RKO (cell line): ENCODE data around the gene CSTA.

Source experiments
- DNase-seq: peaks from one replicate; pipeline ENCODE4 v3.0.0-alpha.2; 2016; ENCODE audit warnings: low spot score

The CSTA gene, protein sequence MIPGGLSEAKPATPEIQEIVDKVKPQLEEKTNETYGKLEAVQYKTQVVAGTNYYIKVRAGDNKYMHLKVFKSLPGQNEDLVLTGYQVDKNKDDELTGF

DNA sequence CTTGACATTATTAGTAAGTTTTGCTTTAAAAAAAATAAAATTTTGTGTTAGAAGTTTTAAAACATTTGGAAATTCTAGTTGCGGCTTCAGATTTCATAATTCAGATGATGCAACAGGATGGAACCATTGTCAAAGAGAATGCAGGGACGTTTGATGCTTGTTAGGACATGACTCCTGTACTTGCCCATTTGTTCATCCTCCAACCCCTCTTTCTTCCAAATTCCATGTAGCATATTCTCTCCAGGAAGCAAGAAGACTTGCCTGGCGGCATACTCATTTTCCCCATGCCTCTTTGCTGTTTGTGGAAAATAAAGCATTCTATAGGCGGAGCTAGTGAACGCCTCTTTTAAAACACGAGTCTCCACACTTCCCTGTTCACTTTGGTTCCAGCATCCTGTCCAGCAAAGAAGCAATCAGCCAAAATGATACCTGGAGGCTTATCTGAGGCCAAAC is at the start of gene CSTA:
CSTA (plus strand) TSS at position 378 of the 453 bp plus-strand sequence; CDS start at position 423, 45 bp downstream.
- DNase-seq = no peak

DNA sequence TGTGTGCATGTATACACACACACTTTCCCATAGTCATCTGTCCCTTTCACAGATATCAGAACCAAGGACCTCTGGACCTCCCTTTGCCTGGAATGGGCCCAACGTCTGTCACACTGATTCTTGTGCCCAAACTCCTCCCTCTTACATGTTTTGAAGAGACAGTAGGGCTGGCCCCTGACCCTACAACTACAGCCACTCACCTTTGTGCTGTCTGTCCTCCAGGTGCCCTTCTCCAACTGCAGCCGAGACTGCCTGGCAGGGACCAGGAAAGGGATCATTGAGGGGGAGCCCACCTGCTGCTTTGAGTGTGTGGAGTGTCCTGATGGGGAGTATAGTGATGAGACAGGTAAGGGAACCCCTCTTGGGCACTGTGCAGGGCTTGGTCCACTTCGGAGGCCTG is 43.2 kb upstream of the CSTA start:
- no peak for DNase-seq

DNA sequence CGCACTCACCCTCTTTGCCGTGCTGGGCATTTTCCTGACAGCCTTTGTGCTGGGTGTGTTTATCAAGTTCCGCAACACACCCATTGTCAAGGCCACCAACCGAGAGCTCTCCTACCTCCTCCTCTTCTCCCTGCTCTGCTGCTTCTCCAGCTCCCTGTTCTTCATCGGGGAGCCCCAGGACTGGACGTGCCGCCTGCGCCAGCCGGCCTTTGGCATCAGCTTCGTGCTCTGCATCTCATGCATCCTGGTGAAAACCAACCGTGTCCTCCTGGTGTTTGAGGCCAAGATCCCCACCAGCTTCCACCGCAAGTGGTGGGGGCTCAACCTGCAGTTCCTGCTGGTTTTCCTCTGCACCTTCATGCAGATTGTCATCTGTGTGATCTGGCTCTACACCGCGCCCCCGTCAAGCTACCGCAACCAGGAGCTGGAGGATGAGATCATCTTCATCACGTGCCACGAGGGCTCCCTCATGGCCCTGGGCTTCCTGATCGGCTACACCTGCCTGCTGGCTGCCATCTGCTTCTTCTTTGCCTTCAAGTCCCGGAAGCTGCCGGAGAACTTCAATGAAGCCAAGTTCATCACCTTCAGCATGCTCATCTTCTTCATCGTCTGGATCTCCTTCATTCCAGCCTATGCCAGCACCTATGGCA is 41.1 kb upstream of the CSTA start:
- DNase-seq = no peak

GRCh38 chr3:122284486-122284885 is 40.6 kb upstream of the CSTA start:
- no peak for DNase-seq

GRCh38 chr3:122294359-122294758 is 30.7 kb upstream of the CSTA start:
- DNase-seq = no peak

- no peak for DNase-seq
Measured at GRCh38 chr3:122295266-122296062, 29.6 kb upstream of the CSTA start.

- DNase-seq = no peak
Measured at GRCh38 chr3:122298239-122298638, 26.8 kb upstream of the CSTA start.

GRCh38 chr3:122299215-122299614 is 25.8 kb upstream of the CSTA start:
- no peak for DNase-seq

GRCh38 chr3:122299872-122300460 is 25.1 kb upstream of the CSTA start:
- peak; percentile 52 for DNase-seq

- no peak for DNase-seq
Measured at GRCh38 chr3:122301063-122301462, 24.0 kb upstream of the CSTA start.

- DNase-seq = peak; percentile 47
Measured at GRCh38 chr3:122305818-122306621, 19.0 kb upstream of the CSTA start.

DNA sequence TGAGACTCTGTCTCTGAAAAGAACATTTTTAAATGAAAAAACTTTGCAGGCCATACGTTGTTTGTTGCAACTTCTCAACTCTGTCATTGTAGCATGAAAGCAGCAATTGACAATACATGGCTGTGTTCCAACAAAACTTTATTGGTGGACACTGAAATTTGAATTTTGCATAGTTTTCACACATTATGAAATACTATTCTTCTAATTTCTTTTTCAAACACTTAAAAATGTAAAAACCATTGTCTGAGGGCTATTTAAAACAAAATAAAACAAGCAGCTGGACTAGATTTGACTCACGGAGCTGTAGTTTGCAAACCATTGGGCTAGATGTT is 18.5 kb upstream of the CSTA start:
- no peak for DNase-seq

DNA sequence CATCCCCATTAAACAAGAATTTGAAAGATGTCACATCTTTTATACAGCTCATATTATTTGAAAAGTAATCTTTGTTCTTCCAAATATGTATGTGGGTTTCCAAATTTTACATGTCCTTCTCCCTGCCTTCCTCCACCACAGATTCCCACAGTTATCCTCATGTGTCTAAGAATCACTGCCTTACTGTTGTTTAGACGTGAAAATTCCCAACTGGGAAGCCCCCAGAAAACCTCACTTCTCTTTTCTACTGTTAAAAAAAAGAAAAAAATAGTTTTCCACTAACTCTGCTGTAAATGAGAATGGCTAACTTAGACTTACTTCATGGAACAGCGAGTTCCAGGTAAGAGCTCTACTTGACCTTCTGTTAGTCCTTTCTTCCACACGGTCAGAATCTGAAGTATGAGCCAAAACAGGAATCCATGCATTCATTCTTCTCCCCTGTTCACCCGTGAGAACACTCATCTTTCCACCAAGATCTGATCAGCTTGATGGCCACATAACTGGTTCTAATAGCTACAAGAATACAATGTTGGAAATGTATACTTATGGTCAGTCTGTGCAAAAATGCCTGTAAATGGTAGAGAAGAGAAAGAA is 17.9 kb upstream of the CSTA start:
- no peak for DNase-seq

DNA sequence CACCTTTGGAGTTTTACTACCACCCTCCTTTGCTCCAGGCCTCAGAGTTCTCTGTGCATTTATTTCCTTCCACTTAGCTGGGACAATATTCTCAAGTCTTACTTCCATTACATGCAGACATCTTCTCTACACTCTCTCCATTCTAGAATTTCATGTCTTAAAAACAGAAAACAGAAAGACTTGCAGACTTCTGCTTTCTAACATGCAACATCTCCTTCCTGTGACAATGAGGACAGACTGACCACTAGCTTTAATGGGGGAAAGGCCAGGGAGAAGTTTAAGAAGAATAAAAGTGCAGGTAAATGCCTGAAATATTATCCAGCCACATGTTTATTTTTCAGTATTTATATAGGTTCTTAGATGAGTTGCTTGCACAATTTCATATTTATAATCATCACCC is 17.1 kb upstream of the CSTA start:
- DNase-seq = no peak

- DNase-seq = no peak
Measured at GRCh38 chr3:122310361-122310760, 14.7 kb upstream of the CSTA start.

- no peak for DNase-seq
Measured at GRCh38 chr3:122312826-122313225, 12.2 kb upstream of the CSTA start.

DNA sequence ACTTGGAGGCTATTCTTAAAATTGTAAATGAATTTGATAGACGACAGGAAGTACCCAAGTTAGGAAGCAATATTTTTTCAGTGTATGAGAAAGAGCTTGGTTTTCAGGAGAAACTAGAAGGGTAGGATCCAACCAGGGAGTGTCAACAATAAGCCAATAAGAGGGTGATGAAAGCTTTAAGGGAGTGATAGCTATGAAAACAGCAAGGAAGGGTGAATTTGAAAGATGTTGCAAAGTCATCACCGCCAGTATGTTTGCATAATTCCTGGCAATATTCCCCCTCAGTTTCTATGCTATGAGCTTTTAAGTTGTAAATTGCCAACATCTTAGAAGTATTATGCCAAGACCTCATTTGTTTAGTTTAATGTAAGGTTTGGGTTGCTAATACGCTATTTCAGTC is 11.8 kb upstream of the CSTA start:
- DNase-seq = no peak

GRCh38 chr3:122314228-122314876 is 10.7 kb upstream of the CSTA start:
- no peak for DNase-seq

GRCh38 chr3:122315619-122316018 is 9.4 kb upstream of the CSTA start:
- DNase-seq = no peak

- DNase-seq = no peak
Measured at GRCh38 chr3:122316368-122316767, 8.7 kb upstream of the CSTA start.

DNA sequence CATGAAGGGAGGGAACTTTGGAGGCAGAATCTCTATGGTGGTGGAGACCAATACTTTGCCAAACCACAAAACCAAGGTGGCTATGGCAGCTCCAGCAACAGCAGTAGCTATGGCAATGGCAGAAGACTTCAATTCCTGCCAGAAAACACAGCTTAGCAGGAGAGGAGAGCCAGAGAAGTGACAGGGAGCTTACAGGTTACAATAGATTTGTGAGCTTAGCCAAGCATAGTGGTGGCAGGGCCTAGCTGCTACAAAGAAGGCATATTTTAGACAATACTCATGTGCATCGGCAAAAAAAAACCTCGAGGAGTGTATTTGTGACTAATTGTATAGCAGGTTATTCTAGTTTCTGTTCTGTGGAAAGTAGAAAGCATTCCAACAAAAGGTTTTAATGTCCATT is 6.4 kb upstream of the CSTA start:
- no peak for DNase-seq
